Mesenchymal stem cell (in vitro differentiated cells and primary cell): ENCODE data around the gene DTWD2.
A peak's percentile ranks its signal among the peaks of the same experiment; 100 is the strongest.

ENCODE experiments used
- DNase-seq: peaks from one replicate; pipeline ENCODE4 v3.0.0-alpha.2; 2013
- H2AFZ ChIP-seq: one replicate; pipeline ENCODE4 v1.6.1; 2013; ENCODE audit warnings: low read depth, mild to moderate bottlenecking, control low read depth, inconsistent platforms, low read length, moderate library complexity
- H2AK5ac ChIP-seq: 2 replicates; pipeline ENCODE4 v1.6.1; 2013; ENCODE audit warnings: low read length, moderate library complexity, mild to moderate bottlenecking, inconsistent platforms; ENCODE audit not compliant: severe bottlenecking
- H2BK120ac ChIP-seq: one replicate; pipeline ENCODE4 v1.6.1; 2013; ENCODE audit warnings: low read depth, mild to moderate bottlenecking, inconsistent platforms, low read length, moderate library complexity
- H2BK12ac ChIP-seq, 2 experiments: one replicate each; pipeline ENCODE4 v1.6.1; 2013; ENCODE audit warnings: inconsistent platforms in 2 of 2, low read length in 2 of 2, mild to moderate bottlenecking in 2 of 2, moderate library complexity in 2 of 2, control low read depth in 1 of 2
- H2BK15ac ChIP-seq: one replicate; pipeline ENCODE4 v1.6.1; 2013; ENCODE audit warnings: mild to moderate bottlenecking, low read depth, inconsistent platforms; ENCODE audit not compliant: poor library complexity, severe bottlenecking
- H2BK5ac ChIP-seq: 2 replicates; pipeline ENCODE4 v1.6.1; 2013; ENCODE audit warnings: low read depth, mild to moderate bottlenecking, low read length, control low read depth, inconsistent platforms; ENCODE audit not compliant: poor library complexity, severe bottlenecking
- H3K14ac ChIP-seq, 2 experiments: one replicate each; pipeline ENCODE4 v1.6.1; 2013; ENCODE audit warnings: inconsistent platforms in 2 of 2, low read length in 2 of 2, control low read depth in 1 of 2, mild to moderate bottlenecking in 1 of 2, moderate library complexity in 1 of 2
- H3K18ac ChIP-seq, 2 experiments: one replicate each; pipeline ENCODE4 v1.6.1; 2013; ENCODE audit warnings: inconsistent platforms in 2 of 2, low read length in 2 of 2, control low read depth in 1 of 2, low read depth in 1 of 2, mild to moderate bottlenecking in 1 of 2
- H3K23ac ChIP-seq, 2 experiments: one replicate each; pipeline ENCODE4 v1.6.1; 2013; ENCODE audit warnings: inconsistent platforms in 2 of 2, low read length in 2 of 2, mild to moderate bottlenecking in 2 of 2, moderate library complexity in 2 of 2, control low read depth in 1 of 2
- H3K27ac ChIP-seq: 2 replicates; pipeline ENCODE4 v1.5.1; 2013; ENCODE audit warnings: mild to moderate bottlenecking, moderate library complexity, low read length, control low read depth, inconsistent platforms; ENCODE audit not compliant: poor library complexity, severe bottlenecking
- H3K27me3 ChIP-seq, 2 experiments: 2 replicates each; pipeline versions ENCODE4 v1.6.1 to v1.7.0; 2013; ENCODE audit warnings: low read length in 2 of 2, mild to moderate bottlenecking in 2 of 2, moderate library complexity in 2 of 2, control low read depth in 1 of 2, inconsistent platforms in 1 of 2; ENCODE audit not compliant: control insufficient read depth in 1 of 2, insufficient read depth in 1 of 2
- H3K36me3 ChIP-seq, 2 experiments: 2 replicates each; pipeline versions ENCODE4 v1.6.1 to v1.7.0; 2013; ENCODE audit warnings: low read length in 2 of 2, control low read depth in 1 of 2, inconsistent platforms in 1 of 2, low read depth in 1 of 2, mild to moderate bottlenecking in 1 of 2; ENCODE audit not compliant: insufficient read depth in 2 of 2, control insufficient read depth in 1 of 2
- H3K4ac ChIP-seq, 2 experiments: one replicate each; pipeline ENCODE4 v1.6.1; 2013; ENCODE audit warnings: inconsistent platforms in 2 of 2, low read length in 2 of 2, mild to moderate bottlenecking in 2 of 2, moderate library complexity in 2 of 2, control low read depth in 1 of 2, low read depth in 1 of 2
- H3K4me1 ChIP-seq: 2 replicates; pipeline ENCODE4 v1.6.1; 2013; ENCODE audit warnings: low read depth, low read length, control low read depth; ENCODE audit not compliant: control insufficient read depth, insufficient read depth
- H3K4me2 ChIP-seq: 2 replicates; pipeline ENCODE4 v1.6.1; 2013; ENCODE audit warnings: low read length, mild to moderate bottlenecking, inconsistent platforms; ENCODE audit not compliant: poor library complexity, severe bottlenecking
- H3K4me3 ChIP-seq, 2 experiments: 2 replicates each; pipeline versions ENCODE4 v1.5.1 to v1.7.0; 2013; ENCODE audit warnings: low read length in 2 of 2, mild to moderate bottlenecking in 2 of 2, control low read depth in 1 of 2, low read depth in 1 of 2; ENCODE audit not compliant: insufficient read depth in 1 of 2
- H3K79me1 ChIP-seq: replicated peaks from 2 replicates; pipeline ENCODE4 v1.6.1; 2013; ENCODE audit warnings: mild to moderate bottlenecking, control low read depth, low read length, inconsistent platforms; ENCODE audit not compliant: poor library complexity, severe bottlenecking
- H3K9ac ChIP-seq: 2 replicates; pipeline ENCODE4 v1.7.0; 2013; ENCODE audit warnings: mild to moderate bottlenecking, low read length, moderate library complexity
- H3K9me3 ChIP-seq: 2 replicates; pipeline ENCODE4 v1.7.0; 2013; ENCODE audit warnings: mild to moderate bottlenecking, low read length; ENCODE audit not compliant: control insufficient read depth
- H4K8ac ChIP-seq: one replicate; pipeline ENCODE4 v1.6.1; 2013; ENCODE audit warnings: inconsistent platforms, mild to moderate bottlenecking, low read length, moderate library complexity
- H4K91ac ChIP-seq: one replicate; pipeline ENCODE4 v1.6.1; 2013; ENCODE audit warnings: mild to moderate bottlenecking, low read length, inconsistent platforms
- WGBS: methylation state at CpG from one replicate; pipeline ENCODE4 v1.1.7; 2013; ENCODE audit warnings: mixed read lengths; 5-methylcytosine and 5-hydroxymethylcytosine counted together

DTWD2 gene

GRCh38 chr5:119019949-119020348 is 31.6 kb upstream of the DTWD2 start:
- 85% methylated on average over 5 of the region's 7 CpGs for WGBS

GRCh38 chr5:119019501-119019900 is 31.2 kb upstream of the DTWD2 start:
- no peak overlapping the region for H3K27ac ChIP-seq
- no peaks in the 10 kb centered on the region for H3K79me1 ChIP-seq
- no CpG with 5 or more reads among the region's 1 CpG for WGBS

More at GRCh38 chr5:119019949-119020348, 31.6 kb upstream of the DTWD2 start:
- Histone ChIP-seq H3K36me3 (no peaks in the 10 kb centered on the region), H3K27ac (no peak overlapping the region), H3K4ac (no peak overlapping the region), H3K4me2 (no peak overlapping the region), H3K18ac (no peak overlapping the region), H3K4me1 (no peaks in the 10 kb centered on the region), H3K14ac (no peak overlapping the region), H3K9me3 (no peaks in the 10 kb centered on the region), H3K4me3 (no peak overlapping the region), H2BK15ac (no peak overlapping the region), H2BK12ac (no peak overlapping the region), H3K23ac (no peak overlapping the region), H2BK120ac (no peak overlapping the region), H4K91ac (no peak overlapping the region), H3K79me1 (no peaks in the 10 kb centered on the region), H2AK5ac (no peak overlapping the region), H2AFZ (no peak overlapping the region), H2BK5ac (no peak overlapping the region), H3K27me3 (no peaks in the 10 kb centered on the region), H3K9ac (peak overlapping the region; percentile 31), H4K8ac (no peak overlapping the region)
- DNase-seq: no peak

GRCh38 chr5:119017994-119018393 is 29.6 kb upstream of the DTWD2 start:
- Histone ChIP-seq H3K4ac (no peak overlapping the region), H3K4me3 (no peak overlapping the region), H3K27me3 (no peaks in the 10 kb centered on the region), H2AK5ac (no peak overlapping the region), H3K4me2 (no peak overlapping the region), H3K18ac (no peak overlapping the region), H3K79me1 (no peaks in the 10 kb centered on the region), H3K14ac (no peak overlapping the region), H2BK12ac (no peak overlapping the region), H2BK15ac (no peak overlapping the region), H2AFZ (no peak overlapping the region), H3K9me3 (no peaks in the 10 kb centered on the region), H3K4me1 (no peaks in the 10 kb centered on the region), H4K91ac (no peak overlapping the region), H2BK5ac (no peak overlapping the region), H3K9ac (no peak overlapping the region), H2BK120ac (no peak overlapping the region), H3K27ac (no peak overlapping the region), H3K36me3 (no peaks in the 10 kb centered on the region), H3K23ac (no peak overlapping the region), H4K8ac (no peak overlapping the region)
- DNase-seq: no peak
- 60% methylated on average over 1 of the region's 2 CpGs for WGBS

More at GRCh38 chr5:119019501-119019900, 31.2 kb upstream of the DTWD2 start:
- no peak overlapping the region for H2BK120ac ChIP-seq
- no peak overlapping the region for H2AFZ ChIP-seq
- no peak overlapping the region for H3K9ac ChIP-seq
- H4K91ac ChIP-seq: no peak overlapping the region
- H3K14ac ChIP-seq: no peak overlapping the region
- H2BK15ac ChIP-seq: no peak overlapping the region
- H3K4me3 ChIP-seq: no peak overlapping the region
- H3K23ac ChIP-seq: no peak overlapping the region
- H2BK5ac ChIP-seq: no peak overlapping the region
- no peak overlapping the region for H3K18ac ChIP-seq
- DNase-seq: no peak
- H3K27me3 ChIP-seq: no peaks in the 10 kb centered on the region
- no peaks in the 10 kb centered on the region for H3K4me1 ChIP-seq
- no peak overlapping the region for H2AK5ac ChIP-seq
- no peak overlapping the region for H3K4me2 ChIP-seq
- H3K9me3 ChIP-seq: no peaks in the 10 kb centered on the region
- H4K8ac ChIP-seq: no peak overlapping the region
- no peaks in the 10 kb centered on the region for H3K36me3 ChIP-seq
- no peak overlapping the region for H2BK12ac ChIP-seq
- H3K4ac ChIP-seq: no peak overlapping the region

GRCh38 chr5:119016125-119016774 is 27.9 kb upstream of the DTWD2 start:
- no peak overlapping the region for H4K8ac ChIP-seq
- H2BK5ac ChIP-seq: no peak overlapping the region
- no peak overlapping the region for H2BK12ac ChIP-seq
- no peak overlapping the region for H2BK120ac ChIP-seq
- H3K27me3 ChIP-seq: no peaks in the 10 kb centered on the region
- H3K4me3 ChIP-seq: no peak overlapping the region
- no peak overlapping the region for H3K9ac ChIP-seq
- no peak overlapping the region for H2BK15ac ChIP-seq
- no peak overlapping the region for H3K4me2 ChIP-seq
- no peaks in the 10 kb centered on the region for H3K4me1 ChIP-seq
- no peak overlapping the region for H3K27ac ChIP-seq
- H3K36me3 ChIP-seq: no peaks in the 10 kb centered on the region
- no peak overlapping the region for H3K18ac ChIP-seq
- 92% methylated on average over 6 of the region's 7 CpGs for WGBS
- H2AK5ac ChIP-seq: no peak overlapping the region
- H3K4ac ChIP-seq: no peak overlapping the region
- no peak overlapping the region for H3K14ac ChIP-seq
- no peak overlapping the region for H4K91ac ChIP-seq
- no peak overlapping the region for H3K23ac ChIP-seq
- no peaks in the 10 kb centered on the region for H3K79me1 ChIP-seq
- no peaks in the 10 kb centered on the region for H3K9me3 ChIP-seq
- H2AFZ ChIP-seq: no peak overlapping the region
- DNase-seq: no peak
